ENCODE measurements around the gene DLGAP4. TPM values are rescaled to one million over a fixed set of nuclear protein-coding genes. Genes with fewer than 3 reads are reported as not detected.

DLGAP4 gene
- total and polyA plus RNA-seq, 2 of the 13 experiments (the other 11 are each of a cell fraction or from before 2014, with no cell fraction given) = 15.2 to 26.7 TPM

GRCh38 chr20:36384022-36384619 is 78.0 kb downstream of the DLGAP4 start (continued):
- peak in 1 of 2 experiments; percentile 94; a peak in 2 of 4 replicates for TF ChIP-seq ATF4 (CRISPR knock-in tag; IDR thresholded peaks at IDR 0.05)
- peak; percentile 100 for TF ChIP-seq ZNF83 (CRISPR knock-in tag; IDR thresholded peaks at IDR 0.05; ENCODE audit: borderline replicate concordance)
- TF ChIP-seq CENPT (CRISPR knock-in tag; IDR thresholded peaks at IDR 0.05; ENCODE audit: low read depth) = peak; percentile 100
- peak; percentile 98 for TF ChIP-seq NPAS2 (CRISPR knock-in tag; IDR thresholded peaks at IDR 0.05; ENCODE audit: borderline replicate concordance)
- TF ChIP-seq, protein P1, sequence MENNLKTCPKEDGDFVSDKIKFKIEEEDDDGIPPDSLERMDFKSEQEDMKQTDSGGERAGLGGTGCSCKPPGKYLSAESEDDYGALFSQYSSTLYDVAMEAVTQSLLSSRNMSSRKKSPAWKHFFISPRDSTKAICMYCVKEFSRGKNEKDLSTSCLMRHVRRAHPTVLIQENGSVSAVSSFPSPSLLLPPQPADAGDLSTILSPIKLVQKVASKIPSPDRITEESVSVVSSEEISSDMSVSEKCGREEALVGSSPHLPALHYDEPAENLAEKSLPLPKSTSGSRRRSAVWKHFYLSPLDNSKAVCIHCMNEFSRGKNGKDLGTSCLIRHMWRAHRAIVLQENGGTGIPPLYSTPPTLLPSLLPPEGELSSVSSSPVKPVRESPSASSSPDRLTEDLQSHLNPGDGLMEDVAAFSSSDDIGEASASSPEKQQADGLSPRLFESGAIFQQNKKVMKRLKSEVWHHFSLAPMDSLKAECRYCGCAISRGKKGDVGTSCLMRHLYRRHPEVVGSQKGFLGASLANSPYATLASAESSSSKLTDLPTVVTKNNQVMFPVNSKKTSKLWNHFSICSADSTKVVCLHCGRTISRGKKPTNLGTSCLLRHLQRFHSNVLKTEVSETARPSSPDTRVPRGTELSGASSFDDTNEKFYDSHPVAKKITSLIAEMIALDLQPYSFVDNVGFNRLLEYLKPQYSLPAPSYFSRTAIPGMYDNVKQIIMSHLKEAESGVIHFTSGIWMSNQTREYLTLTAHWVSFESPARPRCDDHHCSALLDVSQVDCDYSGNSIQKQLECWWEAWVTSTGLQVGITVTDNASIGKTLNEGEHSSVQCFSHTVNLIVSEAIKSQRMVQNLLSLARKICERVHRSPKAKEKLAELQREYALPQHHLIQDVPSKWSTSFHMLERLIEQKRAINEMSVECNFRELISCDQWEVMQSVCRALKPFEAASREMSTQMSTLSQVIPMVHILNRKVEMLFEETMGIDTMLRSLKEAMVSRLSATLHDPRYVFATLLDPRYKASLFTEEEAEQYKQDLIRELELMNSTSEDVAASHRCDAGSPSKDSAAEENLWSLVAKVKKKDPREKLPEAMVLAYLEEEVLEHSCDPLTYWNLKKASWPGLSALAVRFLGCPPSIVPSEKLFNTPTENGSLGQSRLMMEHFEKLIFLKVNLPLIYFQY (CRISPR knock-in tag; IDR thresholded peaks at IDR 0.05; ENCODE audit: borderline replicate concordance) = peak; percentile 100
- peak; percentile 98 for TF ChIP-seq RFXANK (CRISPR knock-in tag; IDR thresholded peaks at IDR 0.05)
- TF ChIP-seq EED (CRISPR knock-in tag; IDR thresholded peaks at IDR 0.05) = peak; percentile 99
- TF ChIP-seq KLF15 (CRISPR knock-in tag; IDR thresholded peaks at IDR 0.05; ENCODE audit: borderline replicate concordance) = peak; percentile 100
- TF ChIP-seq HOXD1 (CRISPR knock-in tag; IDR thresholded peaks at IDR 0.05) = peak; percentile 100
- TF ChIP-seq ZMYM4 (CRISPR knock-in tag; IDR thresholded peaks at IDR 0.05) = peak; percentile 98
- TF ChIP-seq FIP1L1 (IDR thresholded peaks at IDR 0.05; ENCODE audit: borderline replicate concordance, insufficient read depth, low read depth, low read length) = no peak
- peak; percentile 100 for TF ChIP-seq ZNF275 (CRISPR knock-in tag; IDR thresholded peaks at IDR 0.05; ENCODE audit: borderline replicate concordance)
- TF ChIP-seq RBAK (CRISPR knock-in tag; IDR thresholded peaks at IDR 0.05) = peak; percentile 95
- TF ChIP-seq ZNF75D (CRISPR knock-in tag; IDR thresholded peaks at IDR 0.05; ENCODE audit: borderline replicate concordance) = peak; percentile 100
- TF ChIP-seq ZNF670 (CRISPR knock-in tag; IDR thresholded peaks at IDR 0.05; ENCODE audit: borderline replicate concordance) = peak; percentile 100
- peak; percentile 100 for TF ChIP-seq ATF7-NPFF (CRISPR knock-in tag; IDR thresholded peaks at IDR 0.05; ENCODE audit: low read depth)
- TF ChIP-seq NCOA2 (CRISPR knock-in tag; IDR thresholded peaks at IDR 0.05) = peak; percentile 97
- TF ChIP-seq ZNF34 (CRISPR knock-in tag; IDR thresholded peaks at IDR 0.05; ENCODE audit: borderline replicate concordance) = peak; percentile 95
- TF ChIP-seq ZFP90 (CRISPR knock-in tag; IDR thresholded peaks at IDR 0.05; ENCODE audit: borderline replicate concordance) = peak; percentile 100
- peak; percentile 100 for TF ChIP-seq NR1H2 (CRISPR knock-in tag; IDR thresholded peaks at IDR 0.05; ENCODE audit: borderline replicate concordance, low read depth)
- no peak for TF ChIP-seq NFE2L2 (IDR thresholded peaks at IDR 0.05; ENCODE audit: low read length)
- TF ChIP-seq SP4 (CRISPR knock-in tag; IDR thresholded peaks at IDR 0.05) = peak; percentile 99
- peak; percentile 100 for TF ChIP-seq KDM4B (CRISPR knock-in tag; IDR thresholded peaks at IDR 0.05)
- TF ChIP-seq ZNF30 (CRISPR knock-in tag; IDR thresholded peaks at IDR 0.05) = peak; percentile 100
- peak; percentile 64 for TF ChIP-seq STAG1 (CRISPR knock-in tag; IDR thresholded peaks at IDR 0.05)
- peak; percentile 97 for TF ChIP-seq KAT8 (CRISPR knock-in tag; IDR thresholded peaks at IDR 0.05)

Measured in HepG2 (cell line).